Measurements from ENCODE around the gene ASRGL1. TPM values are rescaled to one million over a fixed set of nuclear protein-coding genes. Genes with fewer than 3 reads are reported as not detected.

The ASRGL1 gene
- total RNA-seq, 1 donor from 2014 or later, result 3.2 TPM

- H4K20me1 ChIP-seq (ENCODE audit: insufficient read depth, low read length), result no peaks in the 10 kb centered on the region
- Mint-ChIP-seq H3K9me3 (ENCODE audit: unreplicated experiment) (peaks cover 3% of the 10 kb centered on the region), H3K4me3 (ENCODE audit: unreplicated experiment) (no peak overlapping the region), H3K27ac (ENCODE audit: unreplicated experiment) (no peak overlapping the region), H3K27me3 (ENCODE audit: low read depth, unreplicated experiment) (peaks cover 7% of the 10 kb centered on the region), H3K36me3 (ENCODE audit: low read depth, unreplicated experiment) (no peaks in the 10 kb centered on the region), H3K4me1 (ENCODE audit: low read depth, unreplicated experiment) (peaks cover 19% of the 10 kb centered on the region)
- no peaks in the 10 kb centered on the region for H3K27me3 ChIP-seq (ENCODE audit: insufficient read depth, low read length)
- TF ChIP-seq CTCF (IDR thresholded peaks at IDR 0.05; ENCODE audit: insufficient read depth, low read depth, low read length), result no peak
- TF ChIP-seq EZH2 (IDR thresholded peaks at IDR 0.05; ENCODE audit: insufficient read depth, low read length), result no peak
- H3K27ac ChIP-seq (ENCODE audit: low read depth, low read length), result no peak overlapping the region
- DNase-seq (ENCODE audit: low read depth) (no peak), FAIRE-seq (no peak)
- H3K36me3 ChIP-seq (ENCODE audit: insufficient read depth, low read length), result no peaks in the 10 kb centered on the region
- H3K9ac ChIP-seq (ENCODE audit: low read length), result no peak overlapping the region
- H3K79me2 ChIP-seq (ENCODE audit: insufficient read depth, low read length), result no peaks in the 10 kb centered on the region
- no peaks in the 10 kb centered on the region for H3K9me3 ChIP-seq (ENCODE audit: insufficient read depth, low read depth, low read length)
- H3K4me3 ChIP-seq (ENCODE audit: insufficient read depth, low read depth, low read length), result no peak overlapping the region
- H2AFZ ChIP-seq (ENCODE audit: low read depth, low read length), result no peak overlapping the region
- H3K4me1 ChIP-seq (ENCODE audit: insufficient read depth, low read length), result peaks cover 30% of the 10 kb centered on the region
- H3K4me2 ChIP-seq (ENCODE audit: low read length), result peak overlapping the region; percentile 31
Measured at GRCh38 chr11:62433141-62433903, 96.1 kb downstream of the ASRGL1 start.

- no peaks in the 10 kb centered on the region for H3K27me3 ChIP-seq (ENCODE audit: insufficient read depth, low read length)
- peak overlapping the region; percentile 31 for H3K4me2 ChIP-seq (ENCODE audit: low read length)
- H3K79me2 ChIP-seq (ENCODE audit: insufficient read depth, low read length), result no peaks in the 10 kb centered on the region
- no peak for FAIRE-seq
- H3K27ac ChIP-seq (ENCODE audit: low read depth, low read length), result no peak overlapping the region
- Mint-ChIP-seq H3K4me3 (ENCODE audit: unreplicated experiment) (no peak overlapping the region), H3K9me3 (ENCODE audit: unreplicated experiment) (peaks cover 3% of the 10 kb centered on the region), H3K4me1 (ENCODE audit: low read depth, unreplicated experiment) (peaks cover 15% of the 10 kb centered on the region), H3K27me3 (ENCODE audit: low read depth, unreplicated experiment) (peaks cover 7% of the 10 kb centered on the region), H3K36me3 (ENCODE audit: low read depth, unreplicated experiment) (no peaks in the 10 kb centered on the region), H3K27ac (ENCODE audit: unreplicated experiment) (no peak overlapping the region)
- no peaks in the 10 kb centered on the region for H3K9me3 ChIP-seq (ENCODE audit: insufficient read depth, low read depth, low read length)
- H2AFZ ChIP-seq (ENCODE audit: low read depth, low read length), result no peak overlapping the region
- peaks cover 27% of the 10 kb centered on the region for H3K4me1 ChIP-seq (ENCODE audit: insufficient read depth, low read length)
- H3K36me3 ChIP-seq (ENCODE audit: insufficient read depth, low read length), result no peaks in the 10 kb centered on the region
- no peak for DNase-seq (ENCODE audit: low read depth)
- no peak for TF ChIP-seq EZH2 (IDR thresholded peaks at IDR 0.05; ENCODE audit: insufficient read depth, low read length)
- no peak for TF ChIP-seq CTCF (IDR thresholded peaks at IDR 0.05; ENCODE audit: insufficient read depth, low read depth, low read length)
- no peak overlapping the region for H3K9ac ChIP-seq (ENCODE audit: low read length)
- H3K4me3 ChIP-seq (ENCODE audit: insufficient read depth, low read depth, low read length), result no peak overlapping the region
- H4K20me1 ChIP-seq (ENCODE audit: insufficient read depth, low read length), result no peaks in the 10 kb centered on the region
Measured at GRCh38 chr11:62433904-62434276, 96.6 kb downstream of the ASRGL1 start.

Data from astrocyte (in vitro differentiated cells and primary cell).